Measurements from ENCODE around the gene SPINDOC. TPM values are rescaled to one million over a fixed set of nuclear protein-coding genes. Genes with fewer than 3 reads are reported as not detected.
"Not testable (repeated sequence)": the region's sequence is repeated elsewhere in the genome, so short reads cannot be mapped to it uniquely, and the experiment has no call there.

Gene SPINDOC
- total and polyA plus RNA-seq, 11 donors: 7.8 to 12.0 (median 10.9) TPM

- Histone ChIP-seq H3K4me3 (no peak overlapping the region), H3K9me3 (no peaks in the 10 kb centered on the region), H3K27me3 (no peaks in the 10 kb centered on the region), H3K36me3 (no peaks in the 10 kb centered on the region), H3K27ac (no peak overlapping the region), H3K4me1 (peaks cover 0 to 5% (median 0%) of the 10 kb centered on the region in 12 donors)
- DNase-seq (no peak), ATAC-seq (no peak)
- 85 to 91% (median 86%) methylated on average over 5 of the region's 5 CpGs for WGBS, 4 donors
- intact Hi-C loops (cut with DNase I): no loop called here
- TF ChIP-seq POLR2A (IDR thresholded peaks at IDR 0.05) (no peak), CTCF (IDR thresholded peaks at IDR 0.05) (no peak)
Measured at GRCh38 chr11:63800921-63801320, 12.3 kb upstream of the SPINDOC start.

- Histone ChIP-seq H3K9me3 (no peaks in the 10 kb centered on the region), H3K4me3 (no peak overlapping the region), H3K4me1 (peaks cover 0 to 7% (median 0%) of the 10 kb centered on the region in 12 donors), H3K27ac (no peak overlapping the region), H3K36me3 (no peaks in the 10 kb centered on the region), H3K27me3 (no peaks in the 10 kb centered on the region)
- DNase-seq: no peak
- intact Hi-C loops (cut with DNase I): no loop called here
- WGBS, 4 donors: 89 to 94% (median 91%) methylated on average over 10 of the region's 10 CpGs
- ATAC-seq: no peak
- TF ChIP-seq CTCF (IDR thresholded peaks at IDR 0.05) (no peak), POLR2A (IDR thresholded peaks at IDR 0.05) (no peak)
Measured at GRCh38 chr11:63802637-63803414, 10.4 kb upstream of the SPINDOC start.

GRCh38 chr11:63804259-63804658 lies 9.0 kb upstream of the SPINDOC start:
- H3K4me3 ChIP-seq: no peak overlapping the region
- 86 to 88% (median 87%) methylated on average over 6 of the region's 6 CpGs for WGBS, 4 donors
- no peaks in the 10 kb centered on the region for H3K36me3 ChIP-seq
- peaks cover 0 to 7% (median 0%) of the 10 kb centered on the region in 12 donors for H3K4me1 ChIP-seq
- ATAC-seq (no peak), DNase-seq (no peak)
- H3K27ac ChIP-seq: no peak overlapping the region
- no peaks in the 10 kb centered on the region for H3K9me3 ChIP-seq
- H3K27me3 ChIP-seq: no peaks in the 10 kb centered on the region
- intact Hi-C loops (cut with DNase I): no loop called here
- TF ChIP-seq POLR2A (IDR thresholded peaks at IDR 0.05) (no peak), CTCF (IDR thresholded peaks at IDR 0.05) (no peak)

GRCh38 chr11:63805844-63806415 lies 7.3 kb upstream of the SPINDOC start:
- 45 to 72% (median 55%) methylated on average over 9 of the region's 9 CpGs for WGBS, 4 donors
- peak in 2 of 5 donors; percentile 33 to 37 for DNase-seq
- Histone ChIP-seq H3K27me3 (no peaks in the 10 kb centered on the region), H3K27ac (peak overlapping the region in 6 of 12 donors; percentile 13 to 52 (median 46)), H3K9me3 (no peaks in the 10 kb centered on the region), H3K4me1 (peaks cover 0 to 7% (median 0%) of the 10 kb centered on the region in 12 donors), H3K36me3 (no peaks in the 10 kb centered on the region), H3K4me3 (no peak overlapping the region)
- TF ChIP-seq POLR2A (IDR thresholded peaks at IDR 0.05) (no peak), CTCF (IDR thresholded peaks at IDR 0.05) (no peak)
- intact Hi-C loops (cut with DNase I): no loop called here
- ATAC-seq: peak in 3 of 4 donors; percentile 60 to 84 (median 74)

GRCh38 chr11:63810383-63810782 lies 2.9 kb upstream of the SPINDOC start:
- WGBS, 4 donors: 94 to 97% (median 96%) methylated on average over 11 of the region's 11 CpGs
- H3K36me3 ChIP-seq, H3K9me3 ChIP-seq, H3K27ac ChIP-seq, ATAC-seq, H3K4me3 ChIP-seq, H3K27me3 ChIP-seq, DNase-seq: not testable (repeated sequence)
- peaks cover 6 to 28% (median 21%) of the 10 kb centered on the region in 12 donors for H3K4me1 ChIP-seq
- intact Hi-C loops (cut with DNase I): loop anchor here in 8 of 10 donors (5.0 kb wide), 2 partner anchors 38 to 43 kb away; partner anchors contain the start of gene ZFTA (in 7 of the 8)

Measured in heart left ventricle (tissue), 16 donors.